Activated T-cell treated with anti-CD3 and anti-CD28 coated beads for 48 hours (primary cell): ENCODE measurements around the gene TMEM9.

Experiments used
- DNase-seq: peaks from one replicate; pipeline ENCODE4 v3.0.0-alpha.2; 2020; ENCODE audit warnings: low read depth

The TMEM9 gene

DNA sequence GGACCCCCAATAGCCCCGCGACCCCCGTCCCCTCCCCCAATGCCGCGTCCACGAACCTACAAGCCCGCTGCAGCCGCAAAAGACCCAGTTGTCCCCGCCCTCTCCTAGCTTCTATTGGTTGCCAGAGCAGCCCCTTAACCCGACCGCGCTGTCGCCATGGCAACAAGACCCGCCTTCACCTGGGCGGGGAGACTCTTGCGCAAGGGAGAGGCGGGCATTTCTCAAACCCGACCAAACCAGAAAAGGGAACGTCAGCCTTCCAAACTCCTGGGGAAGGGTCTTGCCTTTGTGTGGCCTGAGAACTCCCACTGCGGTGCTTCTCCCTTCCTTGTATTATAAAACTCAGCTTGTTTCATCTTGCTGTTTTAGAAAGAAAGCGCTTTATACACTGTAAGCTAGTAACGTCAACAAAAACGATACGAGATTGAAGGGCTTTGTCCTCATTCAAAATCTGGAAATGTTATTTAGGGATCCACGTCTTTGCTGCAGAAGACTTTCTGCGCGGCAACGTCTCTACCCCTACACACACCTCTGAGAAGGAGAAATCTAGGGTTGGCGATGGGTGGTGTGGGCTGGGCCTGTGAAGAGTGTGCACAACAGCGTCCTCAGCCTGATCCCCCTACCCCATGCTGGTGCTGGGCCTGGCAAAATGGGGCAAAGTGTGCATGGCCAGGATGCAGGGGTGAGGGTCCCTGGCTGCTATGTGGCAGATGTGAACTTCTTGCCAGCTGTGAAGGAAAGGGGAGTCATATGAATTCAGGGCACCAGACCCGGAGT lies at the start of gene TMEM9:
Gene TMEM9 (minus strand): TSS at position 86 of the 777 bp plus-strand sequence. CDS start 551 bp downstream, outside the sequence.
- peak; percentile 95 for DNase-seq

DNA sequence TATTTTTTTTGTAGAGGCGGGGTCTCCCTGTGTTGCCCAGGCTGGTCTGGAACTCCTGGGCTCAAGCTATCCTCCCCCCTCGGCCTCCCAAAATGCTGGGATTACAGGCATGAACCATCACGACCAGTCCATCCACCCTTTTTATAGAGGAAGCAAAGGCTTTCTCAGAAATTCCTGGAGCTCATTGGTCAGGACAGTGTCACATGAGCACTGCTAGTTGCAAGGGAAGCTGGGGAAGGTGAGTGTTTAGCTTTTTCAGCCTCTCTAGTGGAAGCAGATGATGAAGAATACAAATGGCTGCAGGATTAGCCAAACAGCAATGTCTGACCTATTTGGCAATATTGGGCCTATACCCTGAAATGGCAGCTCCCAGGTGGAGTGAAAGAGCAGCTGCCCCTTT lies 44.3 kb upstream of the TMEM9 start:
- no peak for DNase-seq

DNA sequence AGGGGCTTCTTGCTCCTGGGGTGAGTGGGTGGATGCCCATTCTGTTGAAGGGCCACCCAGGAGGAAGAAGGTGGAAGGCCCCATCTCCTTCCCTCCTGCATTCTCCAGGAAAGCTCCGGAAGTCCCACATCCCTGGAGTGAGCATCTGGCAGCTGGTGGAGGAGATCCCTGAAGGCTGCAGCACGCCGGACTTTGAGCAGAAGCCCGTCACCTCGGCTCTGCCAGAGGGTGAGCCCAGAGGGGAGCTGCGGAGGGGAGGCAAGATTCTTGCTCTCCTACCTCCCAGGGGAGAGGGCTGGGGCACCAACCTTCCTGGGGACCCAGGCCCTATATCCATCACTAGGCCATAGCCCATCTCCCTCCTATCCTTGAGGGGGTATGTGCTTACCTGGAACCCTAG lies 39.8 kb upstream of the TMEM9 start:
- no peak for DNase-seq

DNA sequence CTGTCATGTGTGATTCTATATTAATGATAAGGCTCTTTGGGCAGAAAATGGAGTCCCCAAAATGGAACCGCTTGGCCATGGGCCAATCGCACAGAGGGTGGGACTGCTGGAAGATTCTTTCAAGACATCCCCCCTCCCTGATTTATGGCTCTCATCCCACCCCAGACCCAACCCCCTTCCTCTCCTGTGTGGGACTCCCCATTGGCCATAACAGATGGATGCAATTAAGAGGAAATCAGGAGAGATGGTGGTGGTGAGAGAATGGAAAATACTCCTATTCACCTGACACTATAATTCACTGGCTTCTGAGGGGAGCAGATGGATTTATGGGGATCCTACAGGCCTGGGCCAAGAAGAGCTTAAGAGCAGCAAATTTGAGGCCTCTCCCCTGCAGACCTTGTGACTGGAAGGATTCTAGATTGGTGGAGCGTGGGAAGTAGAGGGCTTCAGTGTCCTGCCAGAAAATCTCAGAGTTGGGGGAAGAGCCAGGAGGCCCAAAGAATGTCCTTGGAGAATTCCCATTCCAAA lies 38.1 kb upstream of the TMEM9 start:
- no peak for DNase-seq

DNA sequence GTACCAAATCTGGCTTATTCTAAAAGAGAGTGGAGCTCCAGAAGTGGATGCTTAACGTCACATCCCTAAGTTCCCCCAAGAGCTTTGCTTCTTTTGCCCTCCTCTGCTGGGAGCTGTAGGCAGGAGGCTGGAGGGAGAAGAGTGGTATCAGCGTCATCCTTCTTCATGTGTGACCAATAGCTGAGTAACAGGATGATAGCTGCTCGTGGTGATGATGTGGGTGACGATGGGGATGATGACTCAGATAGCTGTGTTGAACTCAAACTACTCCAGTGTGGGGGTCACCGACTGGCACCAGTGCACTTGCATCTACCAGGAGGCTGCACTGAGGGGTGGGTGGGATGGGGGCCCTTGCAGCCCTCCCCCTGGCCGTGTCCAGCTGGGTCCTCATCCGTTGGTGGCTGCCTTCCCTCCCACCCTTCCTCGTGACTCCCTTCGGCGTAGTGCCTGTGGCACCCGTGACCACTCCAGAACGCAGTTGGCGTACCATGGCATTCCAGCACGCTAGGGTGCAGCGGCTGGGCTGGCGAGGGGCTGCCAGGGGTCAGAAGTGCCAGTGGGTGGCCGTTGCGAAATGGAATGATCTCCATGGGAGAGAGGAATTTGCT lies 37.5 kb upstream of the TMEM9 start:
- DNase-seq: peak; percentile 45

DNA sequence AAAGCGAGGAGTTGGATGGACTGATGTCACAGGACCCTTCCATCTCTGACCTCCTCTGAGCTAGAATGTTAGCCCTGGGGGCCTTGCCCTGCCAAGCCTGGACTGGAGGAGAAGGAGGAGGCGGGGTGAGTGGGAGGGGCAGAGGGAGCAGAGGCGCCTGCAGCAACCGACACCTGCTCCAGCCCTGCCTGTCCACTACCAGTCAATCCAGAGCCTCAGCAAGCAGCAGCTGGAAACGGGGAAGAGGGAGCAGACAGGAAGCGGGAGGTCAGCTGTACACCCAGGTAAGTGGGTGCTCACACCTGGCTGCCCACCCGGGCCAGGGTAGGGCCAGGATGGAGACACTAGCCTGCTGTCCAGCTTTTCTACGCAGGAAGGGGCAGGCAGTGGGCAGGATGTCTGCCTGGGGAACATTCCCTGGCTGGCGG lies 36.4 kb upstream of the TMEM9 start, which contains the start of gene IGFN1:
Gene IGFN1 (plus strand): TSS at position 201 of the 428 bp plus-strand sequence. CDS start 2,470 bp downstream, outside the sequence.
- no peak for DNase-seq

DNA sequence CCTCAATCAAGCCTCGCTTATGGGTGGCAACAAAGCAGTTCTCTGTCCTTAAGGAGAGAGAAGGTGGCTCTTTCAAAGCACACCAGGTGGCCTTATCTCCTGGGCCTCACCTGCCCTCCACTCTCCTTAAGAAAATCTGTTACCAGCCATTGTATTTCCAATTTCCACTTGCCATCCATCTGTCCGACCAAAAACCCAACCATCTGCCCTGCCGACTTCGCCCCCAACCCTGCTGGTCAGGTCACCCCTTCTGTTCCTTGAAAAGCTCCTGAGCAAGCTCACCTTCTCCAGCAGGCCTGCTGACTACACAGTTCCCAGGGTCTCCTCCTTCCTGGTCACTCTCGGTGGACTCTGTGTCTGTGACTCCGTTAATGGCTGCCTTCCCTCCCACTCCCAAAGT lies 35.7 kb upstream of the TMEM9 start:
- no peak for DNase-seq

DNA sequence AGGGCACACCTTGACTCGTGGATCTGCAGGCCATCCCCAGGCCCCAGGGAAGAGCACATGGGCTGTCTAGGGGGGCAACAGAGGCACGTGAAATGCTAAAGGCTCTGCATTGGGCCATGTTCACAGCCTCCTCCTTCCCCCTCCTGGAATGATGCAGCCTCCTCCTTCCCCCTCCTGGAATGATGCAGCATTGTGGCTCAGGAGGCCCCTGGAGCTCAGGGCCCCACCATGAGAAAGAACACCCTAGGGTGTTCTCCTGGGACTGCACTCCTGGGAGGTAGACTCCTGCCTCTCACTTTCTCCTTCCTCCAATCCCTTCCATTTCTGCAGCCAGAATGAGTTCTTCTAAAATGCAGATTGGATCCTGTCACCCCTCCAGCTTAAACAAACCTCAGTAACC lies 34.8 kb upstream of the TMEM9 start:
- DNase-seq: no peak

DNA sequence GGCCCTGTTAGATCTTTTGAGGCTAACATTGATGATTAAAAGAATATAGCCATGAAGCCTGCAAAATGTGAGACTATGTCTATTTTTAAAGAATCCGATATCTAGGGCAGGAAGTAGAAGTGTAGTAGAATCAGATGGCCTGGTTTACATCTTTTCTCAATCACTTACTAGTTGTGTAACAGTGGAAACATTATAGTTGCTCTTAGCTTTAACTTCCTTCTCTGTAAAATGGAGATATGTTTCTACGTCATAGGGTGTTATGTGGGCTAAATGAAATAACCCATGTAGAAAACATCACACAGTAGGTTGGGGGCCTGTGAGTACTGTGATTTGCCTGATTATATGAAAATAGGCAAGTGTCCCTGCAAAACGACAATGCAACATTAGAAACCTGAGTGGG lies 31.9 kb upstream of the TMEM9 start:
- no peak for DNase-seq

DNA sequence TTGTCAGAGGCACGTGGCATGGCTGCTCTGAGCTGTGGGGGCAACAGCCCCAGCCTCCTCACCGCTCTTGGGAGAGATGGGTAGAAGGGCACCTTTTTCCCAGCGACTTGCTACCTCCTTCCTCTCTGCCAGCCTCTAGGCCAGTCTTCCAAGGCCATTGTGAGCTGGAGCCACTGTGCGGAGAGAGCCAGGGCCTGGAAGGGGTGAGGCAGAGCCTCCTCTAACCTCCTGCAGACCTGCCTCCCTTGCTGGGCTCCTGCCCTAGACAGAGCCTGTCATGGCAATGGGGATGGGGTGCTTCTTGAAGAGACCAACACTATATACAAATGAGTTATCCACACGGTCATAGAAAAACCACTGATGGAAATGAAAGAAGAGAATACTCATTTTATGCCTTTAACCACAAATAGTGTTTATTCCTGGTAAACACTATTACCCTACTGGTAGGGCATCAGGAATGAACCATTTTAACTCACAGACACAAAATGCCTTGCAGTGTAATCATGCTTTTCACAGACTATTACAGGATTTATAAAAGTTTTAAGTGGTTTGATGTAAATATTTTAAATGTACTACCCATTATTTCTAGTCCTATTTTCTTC lies 31.4 kb upstream of the TMEM9 start:
- DNase-seq: no peak

DNA sequence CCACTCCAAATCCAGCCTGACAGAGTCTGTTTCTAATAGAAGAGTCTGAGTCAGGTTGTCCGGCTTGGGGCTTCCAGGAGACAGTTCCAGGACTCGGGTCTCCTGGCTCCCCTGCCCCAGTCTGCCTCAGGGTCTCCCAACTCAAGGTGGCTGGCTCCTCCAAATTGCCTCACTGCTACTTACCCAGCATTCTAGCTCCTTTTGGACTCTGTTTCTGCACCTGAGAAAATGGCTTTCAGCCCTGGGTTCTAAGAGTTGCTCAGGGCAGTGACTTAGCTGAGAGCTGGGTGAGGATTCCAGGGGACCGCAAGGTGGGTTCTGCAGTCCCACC lies 30.8 kb upstream of the TMEM9 start:
- no peak for DNase-seq

DNA sequence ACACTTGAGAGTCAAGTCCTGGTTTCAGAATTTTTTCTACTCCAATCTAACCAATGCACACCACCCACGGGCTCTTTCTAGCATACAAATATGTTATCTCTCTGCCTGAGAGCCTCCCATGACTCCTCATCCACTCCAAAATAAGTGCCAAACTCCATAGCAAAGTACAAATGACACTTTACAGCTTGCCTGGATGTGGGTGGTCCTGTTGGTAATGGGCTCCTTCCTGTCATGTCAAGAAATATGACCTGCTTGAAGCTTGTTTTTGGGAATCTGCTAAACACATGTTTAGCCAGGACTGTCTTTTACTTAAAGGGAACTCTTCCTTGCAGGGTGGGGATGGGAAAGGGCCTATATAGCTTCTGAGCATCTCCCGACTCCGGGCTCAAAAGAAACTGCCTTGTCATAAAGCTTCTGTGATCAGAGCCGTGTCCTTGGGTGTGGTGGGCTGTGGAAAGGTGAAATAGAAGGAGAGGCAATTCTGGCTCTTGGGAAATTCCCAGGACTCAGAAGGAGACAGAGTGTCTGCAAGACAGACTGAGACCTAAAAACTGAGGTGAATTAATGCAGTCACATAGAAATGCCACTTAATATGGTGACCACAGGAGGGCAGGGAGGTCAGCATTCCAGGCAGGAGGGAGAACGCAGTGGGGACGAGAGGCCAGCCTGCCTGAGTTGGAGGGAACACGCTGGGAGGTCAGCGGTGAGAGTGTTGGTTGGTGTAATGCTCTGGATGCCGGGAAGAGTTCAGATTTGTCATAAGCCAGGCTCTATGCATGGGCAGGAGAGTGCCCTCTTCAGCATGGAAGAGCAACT lies 30.2 kb upstream of the TMEM9 start:
- no peak for DNase-seq

DNA sequence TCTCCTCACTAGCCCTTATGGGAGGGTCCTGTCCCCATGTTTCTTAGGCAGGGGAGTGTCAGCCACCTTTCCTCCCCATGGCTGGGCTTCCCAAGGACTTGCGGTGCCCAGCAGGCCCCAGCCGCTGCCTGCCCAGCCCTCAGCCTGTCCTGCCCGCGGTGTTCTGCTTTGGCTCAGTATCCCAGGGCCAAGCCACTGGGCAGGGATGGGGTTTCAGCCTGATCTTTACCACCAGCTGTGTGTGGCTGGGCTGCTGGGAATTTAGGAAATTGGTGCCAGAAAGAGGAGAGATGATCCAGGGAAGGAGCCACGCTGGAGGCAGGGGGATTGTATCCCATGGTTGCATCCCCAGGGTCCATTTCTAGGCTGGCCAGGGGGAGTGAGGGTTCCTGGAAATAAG lies 29.5 kb upstream of the TMEM9 start:
- no peak for DNase-seq

DNA sequence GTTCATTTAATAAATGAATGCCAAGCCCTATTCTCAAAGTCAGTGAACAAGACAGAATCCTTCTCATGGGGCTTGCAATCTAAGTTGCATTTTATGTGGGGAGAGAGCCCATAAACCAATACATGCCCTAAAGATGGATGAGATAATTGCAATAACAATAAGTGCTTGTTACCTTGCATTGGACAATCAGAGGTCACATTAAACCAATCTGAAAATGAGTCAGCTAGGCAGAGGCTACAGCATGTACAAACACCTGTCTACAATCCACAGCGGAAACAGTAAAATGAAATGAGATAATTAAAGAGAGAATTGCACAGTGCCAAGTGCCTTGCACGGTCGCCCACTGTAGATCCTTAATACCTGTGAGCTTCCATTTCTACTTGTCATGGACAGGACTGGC lies 28.9 kb upstream of the TMEM9 start:
- no peak for DNase-seq

DNA sequence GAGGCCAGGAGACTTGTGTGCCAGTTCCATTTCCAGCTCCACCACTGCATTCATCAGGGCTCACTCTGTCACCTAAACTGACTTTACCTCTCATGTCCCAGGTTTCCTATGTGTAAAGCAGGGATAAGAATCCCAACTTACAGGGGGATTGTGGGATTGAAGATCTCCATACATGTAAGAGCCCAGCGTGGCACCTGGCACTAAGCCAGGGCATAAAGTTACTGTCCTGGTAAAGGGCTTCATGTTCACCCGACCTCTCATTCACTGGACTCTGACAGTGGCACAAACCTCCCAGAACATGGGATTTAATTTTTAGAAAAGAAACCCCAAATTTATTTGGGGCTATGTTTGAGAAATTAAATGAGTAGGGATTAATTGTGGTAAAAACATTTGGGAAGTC lies 27.5 kb upstream of the TMEM9 start:
- DNase-seq: no peak

DNA sequence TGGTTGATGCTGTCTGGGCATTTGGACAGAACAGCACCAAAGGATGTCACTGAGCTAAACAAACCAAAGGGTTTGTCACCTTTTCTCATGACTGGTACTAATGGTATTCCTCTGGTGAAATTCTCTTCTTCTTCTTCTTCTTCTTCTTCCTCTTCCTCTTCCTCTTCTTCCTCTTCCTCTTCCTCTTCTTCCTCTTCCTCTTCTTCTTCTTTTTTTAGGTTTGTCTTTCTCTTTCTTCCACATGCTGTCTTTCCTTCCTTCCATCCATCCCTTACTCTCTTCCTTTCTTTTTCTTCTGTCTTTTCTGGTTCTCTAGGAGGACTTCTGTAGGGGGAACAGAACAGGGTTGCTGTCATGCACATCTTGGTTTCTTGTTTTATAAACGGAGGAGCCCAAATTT lies 27.0 kb upstream of the TMEM9 start:
- no peak for DNase-seq

DNA sequence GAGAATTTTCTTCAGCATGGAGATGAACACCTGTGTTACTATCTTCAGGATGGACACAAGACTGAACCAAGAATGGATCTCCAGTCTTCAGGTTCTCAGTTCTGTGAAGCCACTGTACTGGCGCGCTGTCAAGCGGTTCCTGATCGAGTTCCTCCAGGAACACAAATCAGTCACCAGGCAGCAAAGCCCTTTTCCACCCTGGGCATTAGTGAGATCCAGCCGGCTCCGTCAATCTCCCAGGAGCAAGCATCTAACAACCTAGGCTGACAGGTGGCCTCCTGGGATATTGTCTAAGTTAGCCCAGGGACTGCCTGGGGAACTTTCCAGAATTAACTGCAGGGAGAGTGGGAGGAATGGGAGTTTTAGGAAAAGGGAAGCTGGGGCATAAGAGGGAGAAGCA lies 26.6 kb upstream of the TMEM9 start:
- no peak for DNase-seq

DNA sequence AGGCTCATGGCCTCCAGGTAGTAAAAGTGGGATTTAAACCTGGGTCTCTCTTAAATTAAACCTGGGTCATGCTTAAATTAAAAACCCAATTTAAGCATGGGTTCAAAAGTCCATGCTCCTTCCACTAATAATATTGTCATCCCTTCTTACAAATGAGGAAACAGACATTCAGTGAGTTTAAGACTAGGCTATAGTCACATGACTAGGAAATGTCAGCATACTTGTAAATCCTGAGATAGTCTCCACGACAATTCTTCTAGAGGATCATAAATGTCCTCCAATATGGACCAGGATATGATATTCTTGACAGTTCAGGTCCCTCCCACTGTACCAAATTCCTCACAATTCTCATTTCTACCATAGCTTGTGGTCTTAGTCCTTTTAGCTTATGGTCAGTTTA lies 25.9 kb upstream of the TMEM9 start:
- DNase-seq: no peak

DNA sequence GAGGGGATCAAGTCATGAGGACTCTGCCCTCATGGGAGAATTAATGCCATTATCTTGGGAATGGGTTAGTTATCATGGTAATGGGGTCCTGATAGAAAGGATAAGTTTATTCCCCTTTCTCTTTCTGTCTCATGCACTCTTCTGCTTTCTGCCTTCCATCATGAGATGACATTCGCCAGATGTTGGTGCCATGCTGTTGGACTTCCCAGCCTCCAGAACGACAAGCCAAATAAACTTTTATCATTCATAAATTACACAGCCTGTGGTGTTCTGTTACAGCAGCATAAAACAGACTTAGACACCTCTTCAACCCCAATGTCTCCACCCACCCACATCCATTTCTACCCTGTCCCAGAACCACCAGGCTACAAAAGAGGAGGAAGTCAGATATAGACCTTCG lies 24.4 kb upstream of the TMEM9 start:
- DNase-seq: no peak

DNA sequence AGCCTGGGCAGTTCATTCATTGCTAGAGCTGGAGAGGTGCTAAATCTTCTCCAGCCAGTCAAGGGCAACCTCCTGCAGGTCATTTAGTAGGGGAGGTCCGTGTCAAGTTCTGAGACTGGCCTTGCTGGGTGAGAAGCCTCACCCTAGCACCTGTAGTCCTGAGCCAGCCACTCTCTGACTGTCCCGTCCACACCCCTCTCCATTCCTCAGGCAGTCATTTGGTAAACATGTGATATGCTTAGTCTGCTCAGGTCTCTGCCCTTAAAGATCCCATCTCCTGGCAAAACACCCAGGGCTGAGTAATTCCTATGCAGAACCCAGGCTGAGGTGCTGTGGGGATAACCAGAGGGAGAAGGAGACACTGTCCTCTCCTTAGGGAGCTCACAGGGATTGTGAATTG lies 22.7 kb upstream of the TMEM9 start:
- no peak for DNase-seq

DNA sequence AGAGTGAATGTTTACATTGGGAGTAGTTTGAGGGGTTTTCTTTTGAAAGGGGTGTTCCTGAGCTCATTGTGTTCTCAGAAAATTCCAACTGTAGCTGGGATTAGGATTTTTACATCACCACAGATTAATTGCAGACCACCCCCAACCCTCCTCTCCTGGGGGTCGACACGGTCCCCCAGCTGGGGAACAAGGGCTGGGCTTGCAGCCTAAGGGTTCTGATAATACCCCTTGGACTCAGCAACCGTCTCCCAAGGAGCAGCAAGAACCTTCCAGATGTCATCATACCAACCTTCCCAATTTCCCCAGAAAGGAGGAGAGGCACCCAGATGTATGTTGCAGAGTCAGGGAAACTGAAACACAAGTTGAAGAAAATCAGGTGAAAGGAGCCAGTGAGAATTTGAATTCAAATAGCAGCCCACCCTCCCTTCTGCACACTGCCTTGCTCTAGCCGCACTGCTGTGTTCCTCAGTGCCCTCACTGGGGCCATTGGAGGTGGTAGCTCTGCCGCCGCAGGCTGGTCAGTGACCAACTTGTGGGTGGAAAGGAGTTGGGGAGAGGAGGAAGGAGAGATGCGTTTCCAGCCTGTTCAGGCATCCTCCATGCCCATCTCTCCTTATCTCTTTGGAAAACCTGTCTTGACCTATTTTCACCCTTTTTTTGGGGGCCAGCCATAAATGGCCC lies 21.7 kb upstream of the TMEM9 start:
- DNase-seq: no peak

DNA sequence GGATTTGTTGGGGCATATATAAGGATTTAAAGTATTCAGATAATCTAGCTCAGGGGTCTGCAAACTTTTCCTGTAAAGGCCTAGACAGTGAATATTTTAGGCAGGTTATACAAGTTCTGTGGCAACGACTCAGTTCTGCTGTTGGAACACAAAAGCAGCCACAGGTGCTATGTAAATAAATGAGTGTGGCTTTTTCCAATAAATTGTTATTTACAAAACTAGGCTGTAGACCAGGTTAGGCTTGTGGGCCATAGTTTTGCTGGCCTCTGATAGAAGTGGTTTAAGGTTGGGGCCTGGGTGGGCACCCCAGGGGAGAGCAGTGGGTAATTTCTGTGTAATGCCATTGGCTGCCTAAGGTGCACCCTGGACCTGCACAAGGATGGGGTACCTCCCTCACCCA lies 19.5 kb upstream of the TMEM9 start:
- no peak for DNase-seq
